SU-DHL-6 (cell line): Measurements from ENCODE around the gene MBD3L2B.

Source experiments
- H2AFZ ChIP-seq: fragments of 200-600 bp; sonication (generic); 2 replicates; pipeline ENCODE4 v1.6.1; 2014; ENCODE audit warnings: low read depth, mild to moderate bottlenecking, moderate library complexity, mixed read lengths, antibody characterized with exemption, low read length; ENCODE audit not compliant: severe bottlenecking
- H3F3A ChIP-seq: fragments of 200-600 bp; shearing (Covaris generic); 2 replicates; pipeline ENCODE4 v1.6.0; 2016; ENCODE audit warnings: antibody characterized with exemption, mild to moderate bottlenecking; ENCODE audit not compliant: insufficient read depth
- H3K27ac ChIP-seq: fragments of 200-600 bp; sonication (generic); 2 replicates; pipeline ENCODE4 v1.5.1; 2016; ENCODE audit warnings: low read depth, mild to moderate bottlenecking, low read length, moderate library complexity, mixed read lengths
- H3K27me3 ChIP-seq: fragments of 200-600 bp; sonication (generic), shearing (Covaris generic); 2 replicates; pipeline ENCODE4 v1.6.0; 2014; ENCODE audit warnings: mild to moderate bottlenecking, low read length
- H3K36me3 ChIP-seq: fragments of 200-600 bp; sonication (generic); 2 replicates; pipeline ENCODE4 v1.6.1; 2014; ENCODE audit warnings: mild to moderate bottlenecking, low read length, mixed read lengths
- H3K4me2 ChIP-seq: fragments of 300-600, 200-600 bp; shearing (Covaris generic), sonication (generic); 2 replicates; pipeline ENCODE4 v1.6.0; 2014; ENCODE audit warnings: low read length, low read depth, mild to moderate bottlenecking; ENCODE audit not compliant: poor library complexity, severe bottlenecking
- H3K4me3 ChIP-seq: fragments of 200-600 bp; sonication (generic); 2 replicates; pipeline ENCODE4 v1.5.1; 2014; ENCODE audit warnings: antibody characterized with exemption, low read length, mild to moderate bottlenecking, mixed read lengths; ENCODE audit not compliant: insufficient read depth, poor library complexity, severe bottlenecking
- H3K79me2 ChIP-seq: fragments of 200-600 bp; sonication (generic); 2 replicates; pipeline ENCODE4 v1.6.1; 2014; ENCODE audit warnings: mild to moderate bottlenecking, low read length, moderate library complexity; ENCODE audit not compliant: insufficient read depth
- H3K9ac ChIP-seq: fragments of 200-600 bp; sonication (generic); 2 replicates; pipeline ENCODE4 v1.7.0; 2014; ENCODE audit warnings: mild to moderate bottlenecking, low read length
- H3K9me2 ChIP-seq: fragments of 200-600 bp; sonication (generic); replicated peaks from 2 replicates; pipeline ENCODE4 v1.6.1; 2014; ENCODE audit warnings: low read length; ENCODE audit not compliant: insufficient read depth
- H3K9me3 ChIP-seq: fragments of 200-600 bp; sonication (generic); 2 replicates; pipeline ENCODE4 v1.6.1; 2014; ENCODE audit warnings: low read length, mixed read lengths; ENCODE audit not compliant: insufficient read depth
- H4K20me1 ChIP-seq: fragments of 200-600 bp; sonication (generic); 2 replicates; pipeline ENCODE4 v1.6.1; 2014; ENCODE audit warnings: low read depth, mild to moderate bottlenecking, antibody characterized with exemption, low read length, moderate library complexity, mixed read lengths
- EZH2phosphoT487 ChIP-seq: fragments of 200-600 bp; sonication (generic), shearing (Covaris generic); conservative IDR thresholded peaks from 2 replicates; pipeline ENCODE4 v1.6.1; 2018; ENCODE audit warnings: mild to moderate bottlenecking, antibody characterized with exemption, low read length, moderate library complexity, mixed read lengths
- TF ChIP-seq, protein P1 (sequence below): fragments of 200-600 bp; sonication (generic); IDR thresholded peaks from one replicate; pipeline ENCODE4 v1.5.1; 2017; ENCODE audit warnings: antibody characterized with exemption, mild to moderate bottlenecking, low read length, moderate library complexity; ENCODE audit not compliant: insufficient read depth, poor library complexity, severe bottlenecking

Gene MBD3L2B

DNA sequence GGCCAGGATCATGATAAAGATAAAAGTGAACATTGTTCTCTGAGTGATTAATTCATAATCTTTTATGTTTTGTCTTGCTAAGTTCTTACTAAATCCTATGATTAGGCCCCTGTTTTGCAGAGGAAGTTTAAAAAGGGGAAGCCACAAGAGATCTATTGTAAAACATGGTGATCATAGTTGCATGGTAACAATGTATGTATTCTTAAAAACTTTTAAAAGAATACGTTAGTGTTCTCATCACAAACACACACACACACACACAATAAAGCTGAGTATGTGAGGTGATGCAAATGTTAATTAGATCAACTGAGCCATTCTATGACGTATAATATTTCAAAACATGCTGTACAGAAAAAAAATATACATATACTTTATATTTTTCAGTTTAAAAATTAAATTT is 51.2 kb downstream of the MBD3L2B start:
- Histone ChIP-seq H3F3A (no peaks in the 10 kb centered on the region), H3K9me2 (no peaks in the 10 kb centered on the region), H3K4me3 (no peak overlapping the region), H3K79me2 (no peaks in the 10 kb centered on the region), H3K9ac (no peak overlapping the region), H4K20me1 (no peaks in the 10 kb centered on the region), H3K4me2 (no peak overlapping the region), H3K9me3 (no peaks in the 10 kb centered on the region), H3K36me3 (no peaks in the 10 kb centered on the region), H3K27ac (no peak overlapping the region), H3K27me3 (no peaks in the 10 kb centered on the region), H2AFZ (peak overlapping the region; percentile 74)
- TF ChIP-seq, protein P1, sequence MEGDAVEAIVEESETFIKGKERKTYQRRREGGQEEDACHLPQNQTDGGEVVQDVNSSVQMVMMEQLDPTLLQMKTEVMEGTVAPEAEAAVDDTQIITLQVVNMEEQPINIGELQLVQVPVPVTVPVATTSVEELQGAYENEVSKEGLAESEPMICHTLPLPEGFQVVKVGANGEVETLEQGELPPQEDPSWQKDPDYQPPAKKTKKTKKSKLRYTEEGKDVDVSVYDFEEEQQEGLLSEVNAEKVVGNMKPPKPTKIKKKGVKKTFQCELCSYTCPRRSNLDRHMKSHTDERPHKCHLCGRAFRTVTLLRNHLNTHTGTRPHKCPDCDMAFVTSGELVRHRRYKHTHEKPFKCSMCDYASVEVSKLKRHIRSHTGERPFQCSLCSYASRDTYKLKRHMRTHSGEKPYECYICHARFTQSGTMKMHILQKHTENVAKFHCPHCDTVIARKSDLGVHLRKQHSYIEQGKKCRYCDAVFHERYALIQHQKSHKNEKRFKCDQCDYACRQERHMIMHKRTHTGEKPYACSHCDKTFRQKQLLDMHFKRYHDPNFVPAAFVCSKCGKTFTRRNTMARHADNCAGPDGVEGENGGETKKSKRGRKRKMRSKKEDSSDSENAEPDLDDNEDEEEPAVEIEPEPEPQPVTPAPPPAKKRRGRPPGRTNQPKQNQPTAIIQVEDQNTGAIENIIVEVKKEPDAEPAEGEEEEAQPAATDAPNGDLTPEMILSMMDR = no peak
- TF ChIP-seq EZH2phosphoT487 = no peak

DNA sequence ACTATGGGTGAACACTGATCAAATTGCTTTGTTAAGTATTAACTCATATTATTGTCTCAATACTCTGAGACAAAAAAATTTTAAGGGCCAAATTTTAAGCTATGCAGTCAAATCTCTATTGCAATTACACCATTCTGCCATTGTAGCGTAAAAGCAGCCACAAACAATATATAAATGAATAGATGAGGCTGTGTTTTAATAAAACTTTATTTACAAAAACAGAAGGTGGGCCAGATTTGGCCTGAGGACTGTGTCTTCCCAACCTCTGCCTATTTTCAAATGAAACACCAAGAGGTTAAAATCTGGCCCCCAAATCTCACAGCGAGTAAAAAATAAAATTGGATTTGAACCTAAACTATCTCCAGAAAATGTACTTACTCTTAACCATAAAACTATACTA is 51.7 kb downstream of the MBD3L2B start:
- Histone ChIP-seq H4K20me1 (no peaks in the 10 kb centered on the region), H3K9ac (no peak overlapping the region), H3K4me3 (no peak overlapping the region), H3K79me2 (no peaks in the 10 kb centered on the region), H3K9me2 (no peaks in the 10 kb centered on the region), H3K27me3 (no peaks in the 10 kb centered on the region), H3K4me2 (no peak overlapping the region), H2AFZ (peak overlapping the region; percentile 74), H3K27ac (no peak overlapping the region), H3K9me3 (no peaks in the 10 kb centered on the region), H3F3A (no peaks in the 10 kb centered on the region), H3K36me3 (no peaks in the 10 kb centered on the region)
- TF ChIP-seq EZH2phosphoT487 = no peak
- TF ChIP-seq, protein P1 = no peak
